ENCODE data around the gene ATP5F1D.

ATP5F1D gene

DNA sequence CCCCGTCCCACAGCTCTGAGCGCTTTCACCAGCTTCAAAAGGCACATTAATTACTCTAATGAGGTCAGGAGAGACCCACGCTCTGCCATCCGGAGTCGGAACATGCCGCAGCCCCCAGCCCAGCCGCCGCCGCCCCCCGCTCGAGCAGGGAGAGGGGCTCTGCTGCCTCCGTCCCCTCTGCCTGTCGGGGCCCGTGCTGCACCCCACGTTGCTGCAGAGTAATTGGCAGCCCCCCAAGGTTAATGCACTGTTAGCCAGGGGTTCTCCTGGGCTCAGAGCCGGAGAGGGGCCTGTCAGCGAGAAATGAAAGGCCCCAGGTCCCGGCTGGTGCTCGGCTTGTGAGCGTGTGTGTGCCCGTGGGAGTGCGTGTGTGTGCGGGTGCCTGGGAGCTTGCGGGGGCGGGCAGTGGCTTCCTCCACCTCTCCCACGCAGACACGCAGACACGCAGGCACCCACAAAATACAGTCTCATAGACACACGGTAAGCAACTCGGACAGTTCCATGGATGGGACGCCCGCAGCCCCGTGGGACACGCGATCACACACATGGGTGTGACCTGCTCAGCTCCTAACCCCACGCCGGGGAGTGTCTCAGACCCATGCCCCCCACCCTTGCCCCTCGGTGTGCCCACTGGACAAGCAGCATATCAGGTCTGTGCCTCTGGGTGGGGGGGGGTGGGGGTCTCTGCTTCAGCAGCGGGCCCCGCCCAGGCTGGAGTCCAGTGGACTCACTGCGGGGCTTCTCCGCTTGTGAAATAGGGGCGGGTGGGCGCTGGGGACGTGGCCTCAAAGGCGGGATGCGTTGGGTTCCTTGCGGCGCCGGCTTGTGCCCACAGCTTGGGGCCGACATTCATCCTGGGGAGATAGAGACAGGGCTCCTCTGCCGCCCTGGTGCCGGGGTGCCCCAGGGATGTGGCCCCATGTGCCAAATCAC, 39.4 kb downstream of the ATP5F1D start:
- CTCF ChIA-PET = interaction anchor here (0.6 to 1.7 kb wide), 6 partner anchors 10 to 1619 kb away, joined by 3 to 12 read pairs (median 3); no protein-coding TSS in a partner anchor

DNA sequence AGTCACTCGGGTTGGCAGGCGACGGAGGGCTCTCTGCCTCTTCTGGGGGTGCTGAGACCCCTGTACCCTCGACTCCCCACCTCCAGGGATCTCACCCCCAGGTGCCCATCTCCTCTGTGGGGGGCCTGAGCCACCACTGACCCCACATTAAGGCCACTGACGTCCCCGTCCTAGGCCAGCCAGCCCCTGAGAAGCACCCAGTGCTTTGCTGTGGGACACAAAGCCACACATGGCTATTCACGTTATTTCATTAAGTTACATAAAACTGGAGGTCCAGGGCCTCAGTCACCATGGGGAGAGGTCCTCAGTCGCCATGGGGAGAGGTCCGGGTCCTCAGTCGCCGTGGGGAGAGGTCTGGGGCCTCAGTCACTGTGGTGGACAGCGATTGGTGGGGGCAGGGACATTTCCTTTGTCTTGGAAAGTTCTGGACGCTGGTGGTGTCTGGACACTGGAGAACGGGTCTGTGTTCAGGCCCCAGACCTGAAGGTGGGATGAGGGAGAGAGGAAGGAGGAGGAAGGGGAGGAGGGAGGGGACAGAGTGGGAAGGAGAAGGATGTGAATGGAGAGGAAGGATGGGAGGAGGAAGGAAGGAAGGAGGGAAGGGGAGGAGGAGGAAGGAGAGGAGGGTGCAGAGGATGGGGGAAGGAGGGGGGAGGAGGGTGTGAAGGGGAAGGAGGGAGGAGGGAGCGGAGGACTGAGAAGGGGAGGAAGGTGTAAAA, 40.2 kb downstream of the ATP5F1D start:
- TF ChIP-seq, protein P1, sequence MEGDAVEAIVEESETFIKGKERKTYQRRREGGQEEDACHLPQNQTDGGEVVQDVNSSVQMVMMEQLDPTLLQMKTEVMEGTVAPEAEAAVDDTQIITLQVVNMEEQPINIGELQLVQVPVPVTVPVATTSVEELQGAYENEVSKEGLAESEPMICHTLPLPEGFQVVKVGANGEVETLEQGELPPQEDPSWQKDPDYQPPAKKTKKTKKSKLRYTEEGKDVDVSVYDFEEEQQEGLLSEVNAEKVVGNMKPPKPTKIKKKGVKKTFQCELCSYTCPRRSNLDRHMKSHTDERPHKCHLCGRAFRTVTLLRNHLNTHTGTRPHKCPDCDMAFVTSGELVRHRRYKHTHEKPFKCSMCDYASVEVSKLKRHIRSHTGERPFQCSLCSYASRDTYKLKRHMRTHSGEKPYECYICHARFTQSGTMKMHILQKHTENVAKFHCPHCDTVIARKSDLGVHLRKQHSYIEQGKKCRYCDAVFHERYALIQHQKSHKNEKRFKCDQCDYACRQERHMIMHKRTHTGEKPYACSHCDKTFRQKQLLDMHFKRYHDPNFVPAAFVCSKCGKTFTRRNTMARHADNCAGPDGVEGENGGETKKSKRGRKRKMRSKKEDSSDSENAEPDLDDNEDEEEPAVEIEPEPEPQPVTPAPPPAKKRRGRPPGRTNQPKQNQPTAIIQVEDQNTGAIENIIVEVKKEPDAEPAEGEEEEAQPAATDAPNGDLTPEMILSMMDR (conservative IDR thresholded peaks at IDR 0.05; ENCODE audit: low read depth) = no peak
- no peak for DNase-seq (ENCODE audit: low spot score)
- no peak overlapping the region for H3K27ac ChIP-seq
- ChIA-PET POLR2A (ENCODE audit: low non-redundant PET) (no interaction called here), CTCF (no interaction called here)

More for the DNA sequence above, 39.4 kb downstream of the ATP5F1D start:
- peak overlapping the region; percentile 100 for H3K27ac ChIP-seq
- DNase-seq (ENCODE audit: low spot score) = no peak
- POLR2A ChIA-PET (ENCODE audit: low non-redundant PET) = no interaction called here
- TF ChIP-seq, protein P1 (conservative IDR thresholded peaks at IDR 0.05; ENCODE audit: low read depth) = no peak

- DNase-seq (ENCODE audit: low spot score) = no peak
- ChIA-PET POLR2A (ENCODE audit: low non-redundant PET) (no interaction called here), CTCF (interaction anchor here (0.5 kb wide), 1 partner anchor 11 kb away, joined by 5 read pairs; no protein-coding TSS in a partner anchor)
- TF ChIP-seq, protein P1 (conservative IDR thresholded peaks at IDR 0.05; ENCODE audit: low read depth) = no peak
- H3K27ac ChIP-seq = no peak overlapping the region
These were observed 41.1 kb downstream of the ATP5F1D start for GRCh38 chr19:1282588-1283206.

DNA sequence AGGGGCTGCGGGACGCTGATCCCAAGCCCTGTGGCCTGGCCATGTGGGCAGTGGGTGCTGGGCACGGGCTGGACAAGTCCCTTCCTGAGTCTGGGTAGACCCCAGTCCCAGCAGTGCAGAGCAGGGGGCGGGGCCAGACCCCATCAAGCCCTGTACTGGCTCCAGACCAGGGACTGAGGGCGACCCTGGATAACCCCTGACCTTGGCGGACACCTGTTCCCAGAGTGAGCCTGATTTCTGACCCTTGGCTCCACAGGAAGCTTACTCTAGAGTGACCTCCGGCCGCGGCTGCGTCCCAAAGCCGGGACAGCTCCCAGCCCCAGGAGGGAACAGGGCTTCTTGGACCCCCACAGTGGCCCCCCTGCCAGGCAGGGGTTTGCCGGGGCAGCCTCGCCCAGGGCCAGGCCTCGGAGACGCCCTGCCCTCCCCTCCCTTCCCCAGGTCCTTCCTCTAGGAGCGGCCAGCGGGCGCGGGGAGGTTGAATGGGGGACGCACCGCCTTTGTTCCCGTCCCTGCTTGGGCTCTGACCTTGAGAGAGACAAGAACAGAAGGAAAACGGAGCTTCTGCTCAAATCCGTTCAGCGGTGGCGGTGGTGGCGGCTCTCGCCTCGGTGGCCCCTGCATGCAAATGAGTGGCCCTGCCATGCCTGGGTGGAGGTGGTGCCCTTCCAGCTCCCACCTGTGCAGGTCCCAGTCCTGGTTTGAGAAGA, 41.8 kb downstream of the ATP5F1D start:
- CTCF ChIA-PET = interaction anchor here (0.5 to 0.7 kb wide), 2 partner anchors 11 to 137 kb away, joined by 3 to 5 read pairs; no protein-coding TSS in a partner anchor
- no peak overlapping the region for H3K27ac ChIP-seq
- no peak for DNase-seq (ENCODE audit: low spot score)
- TF ChIP-seq, protein P1 (conservative IDR thresholded peaks at IDR 0.05; ENCODE audit: low read depth) = no peak
- POLR2A ChIA-PET (ENCODE audit: low non-redundant PET) = no interaction called here

DNA sequence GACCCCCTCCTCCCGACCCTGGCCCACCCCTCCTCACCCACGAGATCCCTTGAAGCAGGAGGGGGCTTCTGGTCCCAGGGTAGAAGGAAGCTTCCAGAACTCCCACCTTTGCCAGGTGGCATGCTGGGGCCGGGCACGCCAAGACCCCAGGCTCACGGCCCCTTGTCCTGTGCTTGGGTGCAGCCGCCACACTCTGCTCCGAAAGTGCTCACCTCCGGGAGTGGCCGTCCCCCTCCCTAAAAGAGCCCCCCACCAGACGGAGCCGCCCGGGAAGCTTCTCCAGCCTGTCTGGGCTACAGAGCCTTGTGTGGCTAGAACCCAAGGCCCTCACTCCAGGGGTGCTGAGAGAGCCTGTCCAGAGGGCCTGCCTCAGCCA, 42.4 kb downstream of the ATP5F1D start:
- no peak for DNase-seq (ENCODE audit: low spot score)
- ChIA-PET POLR2A (ENCODE audit: low non-redundant PET) (no interaction called here), CTCF (interaction anchor here (0.7 kb wide), 1 partner anchor 137 kb away, joined by 3 read pairs; no protein-coding TSS in a partner anchor)
- H3K27ac ChIP-seq = peak overlapping the region; percentile 32
- TF ChIP-seq, protein P1 (conservative IDR thresholded peaks at IDR 0.05; ENCODE audit: low read depth) = no peak

All from RWPE1 (cell line).